ENCODE data around the gene MFAP3L.

DNA sequence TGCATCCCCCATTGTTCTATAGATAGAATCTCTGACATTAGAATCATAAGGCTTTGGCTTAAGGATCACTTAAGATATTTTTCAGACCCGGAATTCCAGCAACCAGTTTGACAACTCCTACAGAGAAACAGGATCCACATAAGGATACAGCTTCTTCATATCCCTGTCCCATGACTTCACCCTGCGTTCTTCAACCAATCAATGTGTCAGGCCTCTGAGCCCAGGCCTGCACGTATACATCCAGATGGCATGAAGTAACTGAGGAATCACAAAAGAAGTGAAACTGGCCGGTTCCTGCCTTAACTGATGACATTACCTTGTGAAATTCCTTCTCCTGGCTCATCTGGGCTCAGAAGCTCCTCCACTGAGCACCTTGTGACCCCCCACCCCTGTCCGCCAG, 85.1 kb downstream of the MFAP3L start:
- TF ChIP-seq CTCF (IDR thresholded peaks at IDR 0.05), result no peak
- no peak for TF ChIP-seq POLR2A (IDR thresholded peaks at IDR 0.05)
